ENCODE results near the gene SEPTIN7.

DNA sequence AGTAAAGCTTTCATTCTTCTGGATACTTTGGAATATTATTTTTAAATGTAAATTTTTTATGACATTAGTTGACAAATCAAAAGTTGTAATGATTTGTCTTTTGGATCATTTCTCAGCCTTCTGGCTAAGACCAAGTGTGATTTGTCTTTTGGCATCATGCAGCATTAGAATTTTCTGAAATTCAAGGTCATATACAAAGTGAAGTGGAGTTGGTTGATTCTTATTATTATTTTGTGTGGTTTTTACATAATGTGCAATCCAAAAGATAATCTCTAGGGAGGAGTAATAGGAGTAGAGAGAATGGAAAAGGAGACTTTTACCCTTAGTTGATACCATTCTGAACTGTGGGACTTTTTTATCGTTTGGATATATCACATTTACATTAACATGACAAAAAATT, 24.2 kb upstream of the SEPTIN7 start:
- TF ChIP-seq, protein P1, sequence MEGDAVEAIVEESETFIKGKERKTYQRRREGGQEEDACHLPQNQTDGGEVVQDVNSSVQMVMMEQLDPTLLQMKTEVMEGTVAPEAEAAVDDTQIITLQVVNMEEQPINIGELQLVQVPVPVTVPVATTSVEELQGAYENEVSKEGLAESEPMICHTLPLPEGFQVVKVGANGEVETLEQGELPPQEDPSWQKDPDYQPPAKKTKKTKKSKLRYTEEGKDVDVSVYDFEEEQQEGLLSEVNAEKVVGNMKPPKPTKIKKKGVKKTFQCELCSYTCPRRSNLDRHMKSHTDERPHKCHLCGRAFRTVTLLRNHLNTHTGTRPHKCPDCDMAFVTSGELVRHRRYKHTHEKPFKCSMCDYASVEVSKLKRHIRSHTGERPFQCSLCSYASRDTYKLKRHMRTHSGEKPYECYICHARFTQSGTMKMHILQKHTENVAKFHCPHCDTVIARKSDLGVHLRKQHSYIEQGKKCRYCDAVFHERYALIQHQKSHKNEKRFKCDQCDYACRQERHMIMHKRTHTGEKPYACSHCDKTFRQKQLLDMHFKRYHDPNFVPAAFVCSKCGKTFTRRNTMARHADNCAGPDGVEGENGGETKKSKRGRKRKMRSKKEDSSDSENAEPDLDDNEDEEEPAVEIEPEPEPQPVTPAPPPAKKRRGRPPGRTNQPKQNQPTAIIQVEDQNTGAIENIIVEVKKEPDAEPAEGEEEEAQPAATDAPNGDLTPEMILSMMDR (IDR thresholded peaks at IDR 0.05; ENCODE audit: borderline replicate concordance, extremely low read depth, low read length, poor library complexity, severe bottlenecking): no peak
- TF ChIP-seq EZH2 (IDR thresholded peaks at IDR 0.05; ENCODE audit: borderline replicate concordance, low read depth, low read length, severe bottlenecking): no peak
